GM12878 (cell line): ENCODE data around the gene PTP4A1. TPM values are rescaled to one million over a fixed set of nuclear protein-coding genes. Genes with fewer than 3 reads are reported as not detected.

Source experiments
- ATAC-seq: fragments of 200-7000 bp; cut with Tn5 transposase; 3 replicates; pipeline ENCODE4 v1.9.1; 2020; ENCODE audit warnings: mild to moderate bottlenecking, moderate library complexity
- BruUV-seq: library from RNA; stranded (reverse); fragments of 400-500 nt; replicated peaks from 2 replicates; lab custom pipeline; 2021; lab: Mats Ljungman, UMichigan
- CTCF ChIA-PET: fragments of 300-600 bp; sonication (Branson Sonifier 250); formaldehyde crosslinking; extraction: SDS; loops from one replicate; lab custom pipeline; 2021; ENCODE audit warnings: inconsistent platforms; lab: Yijun Ruan, JAX
- POLR2A ChIA-PET: fragments of 350-600 bp; formaldehyde crosslinking; extraction: SDS; loops from one replicate; lab custom pipeline; 2021; ENCODE audit warnings: inconsistent platforms; lab: Charles Lee
- RAD21 ChIA-PET: fragments of 300-600 bp; sonication (Branson Sonifier 250); formaldehyde crosslinking; loops from one replicate; lab custom pipeline; 2023; ENCODE audit warnings: antibody characterized with exemption; ENCODE audit not compliant: unreplicated experiment; lab: Charles Lee
- SMC1A ChIA-PET: fragments of 300-600 bp; sonication (Branson Sonifier 250); formaldehyde crosslinking; loops from one replicate; lab custom pipeline; 2023; ENCODE audit not compliant: unreplicated experiment, uncharacterized antibody; lab: Charles Lee
- DNase-seq: peaks from one replicate; pipeline ENCODE4 v3.0.0-alpha.2; 2011; ENCODE audit warnings: low read depth, low spot score
- FAIRE-seq: peaks from 3 replicates; lab custom pipeline; 2011; peaks lifted over from hg19 to GRCh38; lab: Jason Lieb, UNC
- H2AFZ ChIP-seq: 2 replicates; pipeline ENCODE4 v1.6.0; 2011; ENCODE audit warnings: low read depth, low read length, control low read depth; ENCODE audit not compliant: control insufficient read depth
- H3K27ac ChIP-seq: 2 replicates; pipeline ENCODE4 v1.5.1; 2011; ENCODE audit warnings: control low read depth; ENCODE audit not compliant: control insufficient read depth, insufficient read depth
- H3K27me3 ChIP-seq, 2 experiments: replicated peaks in 1 of 2; 2 replicates each; pipeline versions ENCODE4 v1.6.0 to v1.6.1; 2011; ENCODE audit warnings: low read length in 1 of 2; ENCODE audit not compliant: control insufficient read depth in 2 of 2, insufficient read depth in 2 of 2
- H3K36me3 ChIP-seq, 2 experiments: 2 replicates each; pipeline ENCODE4 v1.5.1; 2011; ENCODE audit warnings: low read length in 1 of 2; ENCODE audit not compliant: control insufficient read depth in 2 of 2, insufficient read depth in 2 of 2
- H3K4me1 ChIP-seq: 2 replicates; pipeline ENCODE4 v1.6.1; 2011; ENCODE audit warnings: mild to moderate bottlenecking, low read length, moderate library complexity, mixed read lengths; ENCODE audit not compliant: control insufficient read depth, insufficient read depth
- H3K4me2 ChIP-seq: 2 replicates; pipeline ENCODE4 v1.6.0; 2011; ENCODE audit warnings: control low read depth; ENCODE audit not compliant: control insufficient read depth, insufficient read depth
- H3K4me3 ChIP-seq: fragments of 200-600 bp; sonication (generic); 2 replicates; pipeline ENCODE4 v1.5.1; 2016
- H3K79me2 ChIP-seq: 2 replicates; pipeline ENCODE4 v1.6.0; 2011; ENCODE audit warnings: low read length; ENCODE audit not compliant: control insufficient read depth, insufficient read depth
- H3K9ac ChIP-seq: 2 replicates; pipeline ENCODE4 v1.8.0; 2011; ENCODE audit warnings: low read length, control low read depth, mixed read lengths; ENCODE audit not compliant: control insufficient read depth, insufficient read depth
- H3K9me3 ChIP-seq: replicated peaks from 3 replicates; pipeline ENCODE4 v1.5.1; 2011; ENCODE audit warnings: mild to moderate bottlenecking, low read length; ENCODE audit not compliant: control insufficient read depth, insufficient read depth
- H4K20me1 ChIP-seq: 2 replicates; pipeline ENCODE4 v1.6.0; 2011; ENCODE audit not compliant: control insufficient read depth, insufficient read depth
- CHD1 ChIP-seq: IDR thresholded peaks from 2 replicates; pipeline ENCODE4 v1.6.1; 2012; ENCODE audit warnings: low read depth, low read length, improper control_type of control experiment
- EGR1 ChIP-seq, 2 experiments: IDR thresholded peaks; 1 replicate in 1 of 2; 2 replicates in 1 of 2; pipeline ENCODE4 v1.6.1; 2011 to 2012; ENCODE audit warnings: low read depth in 2 of 2, low read length in 2 of 2, borderline replicate concordance in 1 of 2, mild to moderate bottlenecking in 1 of 2, moderate library complexity in 1 of 2
- KLF5 ChIP-seq: fragments of 450-650 bp; IDR thresholded peaks from 2 replicates; pipeline ENCODE4 v1.6.1; 2014; ENCODE audit warnings: mild to moderate bottlenecking; ENCODE audit not compliant: partially characterized antibody
- MEF2A ChIP-seq: IDR thresholded peaks from 2 replicates; pipeline ENCODE4 v1.6.1; 2011; ENCODE audit warnings: low read depth, mild to moderate bottlenecking, low read length, moderate library complexity; ENCODE audit not compliant: insufficient read depth
- MEF2B ChIP-seq: fragments of 450-650 bp; IDR thresholded peaks from 2 replicates; pipeline ENCODE4 v1.6.1; 2018; ENCODE audit warnings: mild to moderate bottlenecking, moderate library complexity; ENCODE audit not compliant: partially characterized antibody, poor library complexity, severe bottlenecking
- NR2F1 ChIP-seq: fragments of 450-650 bp; conservative IDR thresholded peaks from 2 replicates; pipeline ENCODE4 v1.6.1; 2017; ENCODE audit warnings: mild to moderate bottlenecking
- POLR2A ChIP-seq: IDR thresholded peaks from 2 replicates; pipeline ENCODE4 v1.6.1; 2011; ENCODE audit warnings: low read depth, mild to moderate bottlenecking, low read length
- POLR2AphosphoS2 ChIP-seq: IDR thresholded peaks from 2 replicates; pipeline ENCODE4 v1.6.1; 2011; ENCODE audit warnings: low read depth, mild to moderate bottlenecking, low read length, improper control_type of control experiment, moderate library complexity
- POLR2AphosphoS5 ChIP-seq: IDR thresholded peaks from 2 replicates; pipeline ENCODE4 v1.6.1; 2011; ENCODE audit warnings: mild to moderate bottlenecking, low read length, inconsistent platforms
- RCOR1 ChIP-seq: conservative IDR thresholded peaks from 2 replicates; pipeline ENCODE4 v1.6.1; 2012; ENCODE audit warnings: low read depth, low read length, improper control_type of control experiment
- RELB ChIP-seq: fragments of 450-650 bp; IDR thresholded peaks from 2 replicates; pipeline ENCODE4 v1.6.1; 2017; ENCODE audit warnings: low read depth, mild to moderate bottlenecking, moderate library complexity
- SKIL ChIP-seq: fragments of 450-650 bp; IDR thresholded peaks from 2 replicates; pipeline ENCODE4 v1.6.1; 2017; ENCODE audit warnings: mild to moderate bottlenecking, low read depth, inconsistent platforms; ENCODE audit not compliant: poor library complexity, severe bottlenecking
- TAF1 ChIP-seq: IDR thresholded peaks from 2 replicates; pipeline ENCODE4 v1.6.1; 2011; ENCODE audit warnings: mild to moderate bottlenecking, low read depth, low read length, borderline replicate concordance
- TCF3 ChIP-seq: IDR thresholded peaks from 2 replicates; pipeline ENCODE4 v1.6.1; 2012; ENCODE audit warnings: low read depth, mild to moderate bottlenecking, low read length, borderline replicate concordance; ENCODE audit not compliant: insufficient read depth
- ZNF687 ChIP-seq: fragments of 450-650 bp; IDR thresholded peaks from 2 replicates; pipeline ENCODE4 v1.6.1; 2017; ENCODE audit warnings: mild to moderate bottlenecking, moderate library complexity
- ZSCAN29 ChIP-seq: fragments of 450-650 bp; IDR thresholded peaks from 2 replicates; pipeline ENCODE4 v1.6.1; 2017; ENCODE audit warnings: mild to moderate bottlenecking, moderate library complexity
- WGBS: methylation state at CpG from one replicate; pipeline ENCODE4 v1.1.6; 2016; ENCODE audit warnings: low lambda C conversion rate; ENCODE audit not compliant: insufficient replicate concordance, insufficient coverage; ENCODE audit errors: missing lambda C conversion rate; 5-methylcytosine and 5-hydroxymethylcytosine counted together
- in situ Hi-C: fragments of 300-500 bp; cut with MboI; formaldehyde crosslinking; loops from 9 replicates; pipeline ENCODE4 v1.14.3; 2018; ENCODE audit warnings: mixed read lengths
- intact Hi-C: fragments of 100-400 bp; cut with micrococcal nuclease; formaldehyde crosslinking; loops from one replicate; pipeline ENCODE4 v1.14.2; 2022; ENCODE audit not compliant: unreplicated experiment
- polyA plus RNA-seq, 11 experiments: library from polyadenylated mRNA; depleted of rRNA in 4 of 11; unstranded in 6 of 11; stranded (reverse) in 5 of 11; fragments of >200 nt; fragmentation: Nextera tagmentation in 4 of 11; fragmentation: Illumina TruSeq in 1 of 11; extraction: Ambion mirVana in 4 of 11; extraction: Trizol in 1 of 11; gene quantifications; 1 replicate in 1 of 11; 2 replicates in 10 of 11; pipeline versions ENCODE4 v1.2.1 to v1.2.3, GENCODE V29; 2011 to 2016; ENCODE audit warnings: inconsistent platforms in 2 of 11, missing spikeins in 2 of 11, low read depth in 1 of 11
- total RNA-seq, 4 experiments: library from RNA; depleted of rRNA in 3 of 4; stranded (reverse); fragments of >200 nt in 3 of 4; fragmentation: Illumina TruSeq in 1 of 4; extraction: Trizol in 1 of 4; gene quantifications; 2 replicates each; pipeline versions ENCODE4 v1.2.1 to v1.2.3, GENCODE V29; 2013 to 2021

Gene PTP4A1
- total and polyA plus RNA-seq, 10 of the 15 experiments (the other 5 are each of a cell fraction or from before 2014, with no cell fraction given), result 8.5 to 190 (median 46.4) TPM; not detected in 2

GRCh38 chr6:63582579-63583231 is 10.4 kb downstream of the PTP4A1 start:
- DNase-seq (no peak), FAIRE-seq (no peak), ATAC-seq (peak; percentile 22)
- Histone ChIP-seq H3K36me3 (peaks cover 3 to 22% of the 10 kb centered on the region in 2 experiments), H3K4me1 (no peaks in the 10 kb centered on the region), H2AFZ (no peak overlapping the region), H4K20me1 (no peaks in the 10 kb centered on the region), H3K4me3 (no peak overlapping the region), H3K27ac (no peak overlapping the region), H3K9me3 (no peaks in the 10 kb centered on the region), H3K9ac (no peak overlapping the region), H3K79me2 (peaks cover 5% of the 10 kb centered on the region), H3K27me3 (no peaks in the 10 kb centered on the region), H3K4me2 (no peak overlapping the region)
- RAD21 ChIA-PET, result interaction anchor here (2.1 kb wide), 1 partner anchor 230 kb away, joined by 12 read pairs; no protein-coding TSS in a partner anchor
- CTCF ChIA-PET, result interaction anchor here (1.6 to 2.1 kb wide), 3 partner anchors 8 to 182 kb away, joined by 3 to 15 read pairs (median 8); no protein-coding TSS in a partner anchor
- BruUV-seq, result no TSS peak
- POLR2A ChIA-PET, result no interaction called here
- SMC1A ChIA-PET, result interaction anchor here (1.1 to 2.6 kb wide), 5 partner anchors 8 to 230 kb away, joined by 3 to 14 read pairs (median 4); no protein-coding TSS in a partner anchor
- WGBS, result 90% methylated on average over 4 of the region's 4 CpGs
- in situ Hi-C loops, result no loop called here
- intact Hi-C loops, result no loop called here
- TF ChIP-seq MEF2B (peak; percentile 58), MEF2A (no peak), KLF5 (no peak), RELB (no peak), POLR2A (0 out of 2 replicates have a peak, but pooled peaks have one; percentile 33), SKIL (no peak), CHD1 (no peak), ZSCAN29 (no peak), POLR2AphosphoS2 (0 out of 2 replicates have a peak, but pooled peaks have one; percentile 41), NR2F1 (no peak), POLR2AphosphoS5 (peak; percentile 74), ZNF687 (no peak), TCF3 (no peak), RCOR1 (no peak), TAF1 (no peak), EGR1 (IDR thresholded peaks at IDR 0.05; ENCODE audit: borderline replicate concordance in 1 of 2, low read depth in 2 of 2, low read length in 2 of 2) (no peak)
